ENCODE results near the gene GNAZ. TPM values are rescaled to one million over a fixed set of nuclear protein-coding genes. Genes with fewer than 3 reads are reported as not detected.

The GNAZ gene
- total RNA-seq, 1 experiment from 2014 or later, result 0.48 TPM

GRCh38 chr22:23113847-23114720, 43.8 kb downstream of the GNAZ start:
- TF ChIP-seq, protein P1, sequence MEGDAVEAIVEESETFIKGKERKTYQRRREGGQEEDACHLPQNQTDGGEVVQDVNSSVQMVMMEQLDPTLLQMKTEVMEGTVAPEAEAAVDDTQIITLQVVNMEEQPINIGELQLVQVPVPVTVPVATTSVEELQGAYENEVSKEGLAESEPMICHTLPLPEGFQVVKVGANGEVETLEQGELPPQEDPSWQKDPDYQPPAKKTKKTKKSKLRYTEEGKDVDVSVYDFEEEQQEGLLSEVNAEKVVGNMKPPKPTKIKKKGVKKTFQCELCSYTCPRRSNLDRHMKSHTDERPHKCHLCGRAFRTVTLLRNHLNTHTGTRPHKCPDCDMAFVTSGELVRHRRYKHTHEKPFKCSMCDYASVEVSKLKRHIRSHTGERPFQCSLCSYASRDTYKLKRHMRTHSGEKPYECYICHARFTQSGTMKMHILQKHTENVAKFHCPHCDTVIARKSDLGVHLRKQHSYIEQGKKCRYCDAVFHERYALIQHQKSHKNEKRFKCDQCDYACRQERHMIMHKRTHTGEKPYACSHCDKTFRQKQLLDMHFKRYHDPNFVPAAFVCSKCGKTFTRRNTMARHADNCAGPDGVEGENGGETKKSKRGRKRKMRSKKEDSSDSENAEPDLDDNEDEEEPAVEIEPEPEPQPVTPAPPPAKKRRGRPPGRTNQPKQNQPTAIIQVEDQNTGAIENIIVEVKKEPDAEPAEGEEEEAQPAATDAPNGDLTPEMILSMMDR (IDR thresholded peaks at IDR 0.05; ENCODE audit: insufficient read depth in 1 of 2, low read depth in 1 of 2, low read length in 1 of 2, severe bottlenecking in 1 of 2, unreplicated experiment in 1 of 2), result no peak
- Mint-ChIP-seq H3K36me3 (ENCODE audit: insufficient read depth, unreplicated experiment) (no peaks in the 10 kb centered on the region), H3K4me3 (ENCODE audit: unreplicated experiment) (no peak overlapping the region), H3K27me3 (ENCODE audit: insufficient read depth, unreplicated experiment) (no peaks in the 10 kb centered on the region), H3K27ac (ENCODE audit: unreplicated experiment) (no peak overlapping the region), H3K4me1 (ENCODE audit: low read depth, unreplicated experiment) (no peaks in the 10 kb centered on the region), H3K9me3 (ENCODE audit: unreplicated experiment) (no peaks in the 10 kb centered on the region)
- no peaks in the 10 kb centered on the region for H3K4me1 ChIP-seq
- H3K4me3 ChIP-seq (ENCODE audit: low read depth, low read length), result no peak overlapping the region
- ChIA-PET POLR2A (no interaction called here), CTCF (interaction anchor here (1.4 kb wide), 1 partner anchor 154 kb away, joined by 5 read pairs; no protein-coding TSS in a partner anchor)
- intact Hi-C loops (cut with micrococcal nuclease; ENCODE audit: unreplicated experiment), result no loop called here
- H3K27me3 ChIP-seq (replicated peaks; ENCODE audit: control insufficient read depth, insufficient read depth, low read length), result no peaks in the 10 kb centered on the region
- BruUV-seq (replicated peaks), result no TSS peak
- DNase-seq, result no peak
- no peaks in the 10 kb centered on the region for H3K9me3 ChIP-seq
- no peaks in the 10 kb centered on the region for H3K36me3 ChIP-seq (ENCODE audit: control insufficient read depth, insufficient read depth, low read length)

DNA sequence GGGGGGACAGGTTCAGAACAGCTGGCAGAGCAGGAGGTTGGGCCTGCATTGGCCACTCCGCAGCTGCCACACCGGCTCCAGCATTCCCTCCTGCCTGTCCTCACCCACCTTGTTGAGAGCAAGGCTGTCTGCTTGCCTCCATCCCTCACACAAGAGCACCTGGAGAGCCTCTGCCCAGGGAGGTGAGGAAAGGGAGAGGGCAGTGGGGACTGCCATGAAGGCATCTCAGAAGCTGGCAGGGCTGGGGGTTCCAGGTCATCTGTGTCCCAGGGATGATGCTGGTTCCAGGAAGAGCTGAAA, 44.4 kb downstream of the GNAZ start:
- DNase-seq, result no peak
- TF ChIP-seq, protein P1 (IDR thresholded peaks at IDR 0.05; ENCODE audit: insufficient read depth in 1 of 2, low read depth in 1 of 2, low read length in 1 of 2, severe bottlenecking in 1 of 2, unreplicated experiment in 1 of 2), result no peak
- Mint-ChIP-seq H3K4me1 (ENCODE audit: low read depth, unreplicated experiment) (no peaks in the 10 kb centered on the region), H3K27me3 (ENCODE audit: insufficient read depth, unreplicated experiment) (no peaks in the 10 kb centered on the region), H3K27ac (ENCODE audit: unreplicated experiment) (no peak overlapping the region), H3K9me3 (ENCODE audit: unreplicated experiment) (no peaks in the 10 kb centered on the region), H3K36me3 (ENCODE audit: insufficient read depth, unreplicated experiment) (no peaks in the 10 kb centered on the region), H3K4me3 (ENCODE audit: unreplicated experiment) (no peak overlapping the region)
- H3K4me3 ChIP-seq (ENCODE audit: low read depth, low read length), result no peak overlapping the region
- no TSS peak for BruUV-seq (replicated peaks)
- no peaks in the 10 kb centered on the region for H3K4me1 ChIP-seq
- intact Hi-C loops (cut with micrococcal nuclease; ENCODE audit: unreplicated experiment), result no loop called here
- H3K9me3 ChIP-seq, result no peaks in the 10 kb centered on the region
- ChIA-PET POLR2A (no interaction called here), CTCF (no interaction called here)
- no peaks in the 10 kb centered on the region for H3K36me3 ChIP-seq (ENCODE audit: control insufficient read depth, insufficient read depth, low read length)
- H3K27me3 ChIP-seq (replicated peaks; ENCODE audit: control insufficient read depth, insufficient read depth, low read length), result no peaks in the 10 kb centered on the region

DNA sequence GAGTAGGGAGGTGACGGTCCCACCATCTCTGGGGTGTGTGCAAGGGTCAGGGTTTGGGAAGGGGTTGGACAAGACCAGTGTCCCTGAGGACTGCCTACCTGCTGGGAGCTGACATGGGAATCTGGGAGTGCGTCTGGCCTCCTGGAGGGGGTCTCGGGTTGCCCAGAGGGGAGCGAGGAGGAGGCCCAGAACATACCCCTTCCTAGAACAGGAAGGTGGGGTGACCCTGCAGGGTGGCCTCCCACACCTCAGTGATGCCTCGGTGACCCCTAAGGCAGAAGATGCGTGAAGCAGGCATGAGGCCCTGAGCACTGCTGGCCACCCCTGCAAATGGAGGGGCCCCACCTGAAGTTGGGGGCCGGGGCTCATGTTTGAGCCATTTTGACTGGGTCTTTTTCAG, 45.0 kb downstream of the GNAZ start:
- BruUV-seq (replicated peaks), result no TSS peak
- no peaks in the 10 kb centered on the region for H3K27me3 ChIP-seq (replicated peaks; ENCODE audit: control insufficient read depth, insufficient read depth, low read length)
- Mint-ChIP-seq H3K36me3 (ENCODE audit: insufficient read depth, unreplicated experiment) (no peaks in the 10 kb centered on the region), H3K4me3 (ENCODE audit: unreplicated experiment) (no peak overlapping the region), H3K4me1 (ENCODE audit: low read depth, unreplicated experiment) (no peaks in the 10 kb centered on the region), H3K27me3 (ENCODE audit: insufficient read depth, unreplicated experiment) (no peaks in the 10 kb centered on the region), H3K27ac (ENCODE audit: unreplicated experiment) (no peak overlapping the region), H3K9me3 (ENCODE audit: unreplicated experiment) (no peaks in the 10 kb centered on the region)
- no peak overlapping the region for H3K4me3 ChIP-seq (ENCODE audit: low read depth, low read length)
- TF ChIP-seq, protein P1 (IDR thresholded peaks at IDR 0.05; ENCODE audit: insufficient read depth in 1 of 2, low read depth in 1 of 2, low read length in 1 of 2, severe bottlenecking in 1 of 2, unreplicated experiment in 1 of 2), result no peak
- ChIA-PET POLR2A (no interaction called here), CTCF (no interaction called here)
- DNase-seq, result no peak
- intact Hi-C loops (cut with micrococcal nuclease; ENCODE audit: unreplicated experiment), result no loop called here
- H3K9me3 ChIP-seq, result no peaks in the 10 kb centered on the region
- no peaks in the 10 kb centered on the region for H3K36me3 ChIP-seq (ENCODE audit: control insufficient read depth, insufficient read depth, low read length)
- H3K4me1 ChIP-seq, result no peaks in the 10 kb centered on the region
